Heart left ventricle (tissue), 16 donors: ENCODE data around the gene CCR8. TPM values are rescaled to one million over a fixed set of nuclear protein-coding genes. Genes with fewer than 3 reads are reported as not detected.
A peak's percentile ranks its signal among the peaks of the same experiment; 100 is the strongest.
"Not testable (repeated sequence)": the region's sequence is repeated elsewhere in the genome, so short reads cannot be mapped to it uniquely, and the experiment has no call there.

Source experiments
- ATAC-seq, 4 donors: fragments of 200-7000 bp; cut with Tn5 transposase; one replicate each; pipeline ENCODE4 v1.9.1; 2020 to 2022; ENCODE audit warnings: moderate library complexity in 4 of 4, mild to moderate bottlenecking in 3 of 4, moderate number of reproducible peaks in 1 of 4
- DNase-seq, 5 donors: peaks; one replicate each; pipeline ENCODE4 v3.0.0-alpha.2; 2020
- H3K27ac ChIP-seq, 12 donors: fragments of 200-600 bp; sonication (generic) in 4 of 12; one replicate each; pipeline versions ENCODE4 v1.5.0 to v1.8.0; 2016 to 2022; ENCODE audit warnings: mild to moderate bottlenecking in 2 of 12
- H3K27me3 ChIP-seq, 9 donors: fragments of 200-600 bp; sonication (generic) in 2 of 9; one replicate each; pipeline versions ENCODE4 v1.5.1 to v1.8.0; 2016 to 2022; ENCODE audit warnings: mild to moderate bottlenecking in 3 of 9
- H3K36me3 ChIP-seq, 9 donors: fragments of 200-600 bp; sonication (generic) in 2 of 9; one replicate each; pipeline versions ENCODE4 v1.5.0 to v1.8.0; 2018 to 2022; ENCODE audit warnings: mild to moderate bottlenecking in 2 of 9
- H3K4me1 ChIP-seq, 12 donors: fragments of 200-600 bp; sonication (generic) in 4 of 12; one replicate each; pipeline versions ENCODE4 v1.5.0 to v1.8.0; 2016 to 2022; ENCODE audit warnings: mild to moderate bottlenecking in 3 of 12
- H3K4me3 ChIP-seq, 12 donors: fragments of 200-600 bp; sonication (generic) in 4 of 12; one replicate each; pipeline versions ENCODE4 v1.5.0 to v1.8.0; 2017 to 2022; ENCODE audit warnings: mild to moderate bottlenecking in 9 of 12, moderate library complexity in 4 of 12
- H3K9me3 ChIP-seq, 12 donors: fragments of 200-600 bp; sonication (generic) in 4 of 12; one replicate each; pipeline versions ENCODE4 v1.5.0 to v1.8.0; 2016 to 2022; ENCODE audit warnings: mild to moderate bottlenecking in 1 of 12
- CTCF ChIP-seq, 12 donors: fragments of 200-600 bp; sonication (generic) in 4 of 12; IDR thresholded peaks; one replicate each; pipeline versions ENCODE4 v1.5.0 to v1.8.0; 2018 to 2022; ENCODE audit warnings: antibody characterized with exemption in 12 of 12, mild to moderate bottlenecking in 5 of 12
- POLR2A ChIP-seq, 2 donors: fragments of 450-650 bp; IDR thresholded peaks; one replicate each; pipeline ENCODE4 v1.6.1; 2017; ENCODE audit warnings: antibody characterized with exemption in 2 of 2, mild to moderate bottlenecking in 2 of 2, moderate library complexity in 2 of 2
- WGBS, 4 donors: extraction: QIAGEN DNeasy Blood & Tissue Kit in 2 of 4; methylation state at CpG; one replicate each; pipeline versions ENCODE4 v1.1.5 to v1.1.7; 2013 to 2018; 5-methylcytosine and 5-hydroxymethylcytosine counted together
- intact Hi-C, 10 donors: fragments of 100-400 bp; cut with DNase I; formaldehyde crosslinking; loops; one replicate each; pipeline versions ENCODE4 v1.11.1 to v1.14.2; 2022
- polyA plus RNA-seq, 2 donors: library from polyadenylated mRNA; stranded (reverse); fragments of 200-250 nt; gene quantifications; one replicate each; pipeline ENCODE4 v1.2.3, GENCODE V29; 2013
- total RNA-seq, 9 donors: library from RNA; depleted of rRNA in 2 of 9; stranded (reverse); fragments of >200 nt in 2 of 9; fragmentation: NEBNext Ultra II Directional in 3 of 9; extraction: Animal tissue kit (Norgen Biotek cat#: 25700) in 3 of 9; gene quantifications; one replicate each; pipeline versions ENCODE4 v1.1.0 to v1.2.4, GENCODE V29; 2016 to 2023
- donor health status: ischemic (EF 13 %, LVEDD 7.1; RV severe dilation, severe dysfunction).
- donor health status: healthy with polysubstance abuse.
- donor health status: DM: no; HTN: yes; CAD: no.
- donor health status: DM: no; HTN: no; CAD: no.
- donor health status: ischemic (EF 25% LVEDD 6.9; RV normal size, moderate dysfunction).
- donor health status: ischemic (EF 25% LVEDD 5.7; RV mildly dilated, moderate dysfunction).
- donor health status: healthy.
- donor health status: DM: yes; HTN: yes; CAD: no.
- donor health status: ischemic (EF 35%, LVEDD 5.7; RV mildly dilated, moderate dysfunction).
- donor health status: nonischemic (EF 11% LVEDD 7.7; RV severe dilation, severe dysfunction).
- donor health status: DM: yes; HTN: yes; CAD: no.
- donor health status: PGD.
- donor health status: ischemic (EF 29% LVEDD 5.4; RV normal size, mild dysfunction).
- donor health status: nonischemic (EF 23%, LVEDD 6.1; RV moderate dilation, normal function).

The CCR8 gene
- total and polyA plus RNA-seq, 11 donors = 0.29 TPM; not detected in 10

- intact Hi-C loops = no loop called here
- no peak for ATAC-seq
- Histone ChIP-seq H3K27me3 (peaks cover 0 to 17% (median 0%) of the 10 kb centered on the region in 9 donors), H3K4me3 (no peak overlapping the region), H3K4me1 (peaks cover 0 to 13% (median 1%) of the 10 kb centered on the region in 12 donors), H3K27ac (no peak overlapping the region), H3K9me3 (no peaks in the 10 kb centered on the region), H3K36me3 (no peaks in the 10 kb centered on the region)
- 76 to 87% (median 85%) methylated on average over 3 of the region's 3 CpGs for WGBS, 4 donors
- no peak for TF ChIP-seq POLR2A (IDR thresholded peaks at IDR 0.05)
- TF ChIP-seq CTCF (IDR thresholded peaks at IDR 0.05) = no peak
- no peak for DNase-seq
These were observed 28.8 kb downstream of the CCR8 start for GRCh38 chr3:39358333-39358732.

- peaks cover 0 to 13% (median 1%) of the 10 kb centered on the region in 12 donors for H3K4me1 ChIP-seq
- H3K27me3 ChIP-seq = no peaks in the 10 kb centered on the region
- H3K27ac ChIP-seq = no peak overlapping the region
- no peaks in the 10 kb centered on the region for H3K9me3 ChIP-seq
- no peak overlapping the region for H3K4me3 ChIP-seq
- TF ChIP-seq CTCF (IDR thresholded peaks at IDR 0.05) = no peak
- no peak for TF ChIP-seq POLR2A (IDR thresholded peaks at IDR 0.05)
- no peaks in the 10 kb centered on the region for H3K36me3 ChIP-seq
- 72 to 79% (median 75%) methylated on average over 7 to 8 of the region's 8 CpGs for WGBS, 4 donors
- DNase-seq = no peak
- intact Hi-C loops = no loop called here
- peak in 2 of 4 donors; percentile 18 to 34 for ATAC-seq
These were observed 31.9 kb downstream of the CCR8 start for GRCh38 chr3:39361252-39361927.

- H3K9me3 ChIP-seq = no peaks in the 10 kb centered on the region
- no peak overlapping the region for H3K4me3 ChIP-seq
- no peak overlapping the region for H3K27ac ChIP-seq
- ATAC-seq (peak; percentile 86 to 95 (median 92)), DNase-seq (peak in 3 of 5 donors; percentile 26 to 57 (median 32))
- no peak for TF ChIP-seq CTCF (IDR thresholded peaks at IDR 0.05)
- TF ChIP-seq POLR2A (IDR thresholded peaks at IDR 0.05) = no peak
- H3K27me3 ChIP-seq = no peaks in the 10 kb centered on the region
- intact Hi-C loops = no loop called here
- peaks cover 0 to 13% (median 1%) of the 10 kb centered on the region in 12 donors for H3K4me1 ChIP-seq
- 17 to 25% (median 25%) methylated on average over 3 of the region's 3 CpGs for WGBS, 4 donors
- no peaks in the 10 kb centered on the region for H3K36me3 ChIP-seq
These were observed 32.7 kb downstream of the CCR8 start for GRCh38 chr3:39362192-39362591.

GRCh38 chr3:39362812-39363211 is 33.3 kb downstream of the CCR8 start:
- TF ChIP-seq POLR2A (IDR thresholded peaks at IDR 0.05) = no peak
- no peak for TF ChIP-seq CTCF (IDR thresholded peaks at IDR 0.05)
- intact Hi-C loops = no loop called here
- no peaks in the 10 kb centered on the region for H3K27me3 ChIP-seq
- DNase-seq (no peak), ATAC-seq (no peak)
- H3K36me3 ChIP-seq = no peaks in the 10 kb centered on the region
- H3K9me3 ChIP-seq = no peaks in the 10 kb centered on the region
- peaks cover 0 to 13% (median 1%) of the 10 kb centered on the region in 12 donors for H3K4me1 ChIP-seq
- H3K27ac ChIP-seq = no peak overlapping the region
- WGBS, 4 donors = 87 to 93% (median 91%) methylated on average over 2 of the region's 2 CpGs
- H3K4me3 ChIP-seq = no peak overlapping the region

- WGBS, 4 donors = 80 to 86% (median 83%) methylated on average over 4 of the region's 4 CpGs
- not testable (repeated sequence) for H3K27me3 ChIP-seq, DNase-seq, H3K36me3 ChIP-seq, H3K9me3 ChIP-seq, H3K27ac ChIP-seq, H3K4me1 ChIP-seq, ATAC-seq, H3K4me3 ChIP-seq
- intact Hi-C loops = loop anchor here in 1 of 10 donors (10.0 kb wide), 1 partner anchor 76 kb away; no protein-coding TSS in a partner anchor
These were observed 40.9 kb downstream of the CCR8 start for GRCh38 chr3:39370450-39370849.
